GM18868 (cell line): ENCODE results near the gene ZRANB3.
"Not testable (repeated sequence)": the region's sequence is repeated elsewhere in the genome, so short reads cannot be mapped to it uniquely, and the experiment has no call there.

ENCODE experiments used
- ATAC-seq: cut with Tn5 transposase; IDR thresholded peaks from one replicate; pipeline ENCODE4 v1.9.1; 2021; ENCODE audit warnings: mild to moderate bottlenecking, moderate library complexity; ENCODE audit not compliant: unreplicated experiment

Gene ZRANB3

GRCh38 chr2:135335256-135335655, 195.8 kb downstream of the ZRANB3 start:
- no peak for ATAC-seq

- no peak for ATAC-seq
These were observed 203.9 kb downstream of the ZRANB3 start for GRCh38 chr2:135327146-135327545.

- ATAC-seq, result no peak
These were observed 210.3 kb downstream of the ZRANB3 start for GRCh38 chr2:135320465-135321355.

GRCh38 chr2:135318808-135319207, 212.2 kb downstream of the ZRANB3 start:
- ATAC-seq, result no peak

GRCh38 chr2:135317375-135317774, 213.6 kb downstream of the ZRANB3 start:
- no peak for ATAC-seq

GRCh38 chr2:135311962-135312361, 219.1 kb downstream of the ZRANB3 start:
- ATAC-seq, result no peak

GRCh38 chr2:135311268-135311667, 219.8 kb downstream of the ZRANB3 start:
- no peak for ATAC-seq

- no peak for ATAC-seq
These were observed 226.3 kb downstream of the ZRANB3 start for GRCh38 chr2:135304694-135305093.

GRCh38 chr2:135299658-135300244, 231.3 kb downstream of the ZRANB3 start:
- peak; percentile 72 for ATAC-seq

- no peak for ATAC-seq
These were observed 231.9 kb downstream of the ZRANB3 start for GRCh38 chr2:135299165-135299564.

- not testable (repeated sequence) for ATAC-seq
These were observed 243.9 kb downstream of the ZRANB3 start for GRCh38 chr2:135287121-135287520.

- no peak for ATAC-seq
These were observed 245.6 kb downstream of the ZRANB3 start for GRCh38 chr2:135285391-135285790.

GRCh38 chr2:135281379-135281778, 249.6 kb downstream of the ZRANB3 start:
- ATAC-seq, result no peak

- ATAC-seq, result no peak
These were observed 251.8 kb downstream of the ZRANB3 start for GRCh38 chr2:135279209-135279608.

GRCh38 chr2:135276525-135276924, 254.5 kb downstream of the ZRANB3 start:
- ATAC-seq, result no peak

- ATAC-seq, result no peak
These were observed 260.0 kb downstream of the ZRANB3 start for GRCh38 chr2:135271006-135271405.

- ATAC-seq, result no peak
These were observed 265.0 kb downstream of the ZRANB3 start for GRCh38 chr2:135265960-135266490.

GRCh38 chr2:135259123-135259522, 271.9 kb downstream of the ZRANB3 start:
- ATAC-seq, result no peak

GRCh38 chr2:135258193-135258592, 272.8 kb downstream of the ZRANB3 start:
- no peak for ATAC-seq

GRCh38 chr2:135257383-135258090, 273.5 kb downstream of the ZRANB3 start:
- no peak for ATAC-seq

GRCh38 chr2:135256531-135257260, 274.3 kb downstream of the ZRANB3 start:
- no peak for ATAC-seq
